Sigmoid colon (tissue), 7 donors: Measurements from ENCODE around the gene XPNPEP2. TPM values are rescaled to one million over a fixed set of nuclear protein-coding genes. Genes with fewer than 3 reads are reported as not detected.

Experiments
- DNase-seq: peaks from one replicate; pipeline ENCODE4 v3.0.0-alpha.2; 2019
- H3K27ac ChIP-seq, 4 donors: fragments of 200-600 bp; sonication (generic); one replicate each; pipeline ENCODE4 v1.5.1; 2016 to 2019; ENCODE audit warnings: mild to moderate bottlenecking in 1 of 4
- H3K27me3 ChIP-seq, 3 donors: fragments of 200-600 bp; sonication (generic); one replicate each; pipeline ENCODE4 v1.5.1; 2019; ENCODE audit warnings: mild to moderate bottlenecking in 1 of 3
- H3K36me3 ChIP-seq, 4 donors: fragments of 200-600 bp; sonication (generic); one replicate each; pipeline ENCODE4 v1.5.1; 2016 to 2019
- H3K4me1 ChIP-seq, 4 donors: fragments of 200-600 bp; sonication (generic); one replicate each; pipeline ENCODE4 v1.5.1; 2017 to 2019
- H3K4me3 ChIP-seq, 4 donors: fragments of 200-600 bp; sonication (generic); one replicate each; pipeline ENCODE4 v1.5.1; 2017 to 2019; ENCODE audit warnings: mild to moderate bottlenecking in 2 of 4, moderate library complexity in 1 of 4
- H3K9me3 ChIP-seq, 4 donors: fragments of 200-600 bp in 3 of 4; sonication (generic) in 3 of 4; one replicate each; pipeline versions ENCODE4 v1.5.1 to v1.6.1; 2013 to 2019
- EP300 ChIP-seq, 4 donors: sonication (generic); formaldehyde crosslinking; IDR thresholded peaks; one replicate each; pipeline ENCODE4 v1.6.1; 2017; ENCODE audit warnings: antibody characterized with exemption in 4 of 4
- POLR2A ChIP-seq, 2 donors: fragments of 450-650 bp; IDR thresholded peaks; one replicate each; pipeline ENCODE4 v1.6.1; 2016; ENCODE audit warnings: antibody characterized with exemption in 2 of 2, mild to moderate bottlenecking in 2 of 2, moderate library complexity in 2 of 2
- POLR2AphosphoS5 ChIP-seq, 4 donors: sonication (generic); formaldehyde crosslinking; IDR thresholded peaks; one replicate each; pipeline ENCODE4 v1.6.1; 2017; ENCODE audit warnings: antibody characterized with exemption in 4 of 4
- WGBS, 2 donors: extraction: QIAGEN DNeasy Blood & Tissue Kit; methylation state at CpG; one replicate each; pipeline ENCODE4 v1.1.7; 2013; 5-methylcytosine and 5-hydroxymethylcytosine counted together
- intact Hi-C: fragments of 100-400 bp; cut with DNase I; formaldehyde crosslinking; loops from one replicate; pipeline ENCODE4 v1.15.1; 2023
- polyA plus RNA-seq, 3 donors: library from polyadenylated mRNA; stranded (reverse); fragments of 200-250 nt; gene quantifications; one replicate each; pipeline ENCODE4 v1.2.3, GENCODE V29; 2013
- total RNA-seq, 4 donors: library from RNA; depleted of rRNA; stranded (reverse); fragments of >200 nt; gene quantifications; one replicate each; pipeline ENCODE4 v1.1.0, GENCODE V29; 2016
- TF ChIP-seq, protein P1 (sequence below), 4 experiments: fragments of 450-650 bp in 3 of 4; fragments of 200-600 bp in 1 of 4; IDR thresholded peaks; one replicate each; pipeline ENCODE4 v1.5.1; 2016 to 2019; ENCODE audit warnings: antibody characterized with exemption in 4 of 4, mild to moderate bottlenecking in 3 of 4, moderate library complexity in 2 of 4
- donor health status: healthy with polysubstance abuse.
- donor health status: Bipolar disorder and iron deficiency.
- donor health status: healthy.

Gene XPNPEP2
- total and polyA plus RNA-seq, 7 donors, result 1.8 to 11.1 (median 3.3) TPM

- no peak for TF ChIP-seq POLR2A (IDR thresholded peaks at IDR 0.05)
- no peak for TF ChIP-seq POLR2AphosphoS5 (IDR thresholded peaks at IDR 0.05)
- no peak for TF ChIP-seq EP300 (IDR thresholded peaks at IDR 0.05)
- TF ChIP-seq, protein P1, sequence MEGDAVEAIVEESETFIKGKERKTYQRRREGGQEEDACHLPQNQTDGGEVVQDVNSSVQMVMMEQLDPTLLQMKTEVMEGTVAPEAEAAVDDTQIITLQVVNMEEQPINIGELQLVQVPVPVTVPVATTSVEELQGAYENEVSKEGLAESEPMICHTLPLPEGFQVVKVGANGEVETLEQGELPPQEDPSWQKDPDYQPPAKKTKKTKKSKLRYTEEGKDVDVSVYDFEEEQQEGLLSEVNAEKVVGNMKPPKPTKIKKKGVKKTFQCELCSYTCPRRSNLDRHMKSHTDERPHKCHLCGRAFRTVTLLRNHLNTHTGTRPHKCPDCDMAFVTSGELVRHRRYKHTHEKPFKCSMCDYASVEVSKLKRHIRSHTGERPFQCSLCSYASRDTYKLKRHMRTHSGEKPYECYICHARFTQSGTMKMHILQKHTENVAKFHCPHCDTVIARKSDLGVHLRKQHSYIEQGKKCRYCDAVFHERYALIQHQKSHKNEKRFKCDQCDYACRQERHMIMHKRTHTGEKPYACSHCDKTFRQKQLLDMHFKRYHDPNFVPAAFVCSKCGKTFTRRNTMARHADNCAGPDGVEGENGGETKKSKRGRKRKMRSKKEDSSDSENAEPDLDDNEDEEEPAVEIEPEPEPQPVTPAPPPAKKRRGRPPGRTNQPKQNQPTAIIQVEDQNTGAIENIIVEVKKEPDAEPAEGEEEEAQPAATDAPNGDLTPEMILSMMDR (IDR thresholded peaks at IDR 0.05), result no peak
- intact Hi-C loops, result no loop called here
- H3K9me3 ChIP-seq, result no peaks in the 10 kb centered on the region
- H3K27me3 ChIP-seq, result no peaks in the 10 kb centered on the region
- no peak for DNase-seq
- WGBS, 2 donors, result 95% methylated on average over 2 of the region's 2 CpGs
- no peak overlapping the region for H3K27ac ChIP-seq
- no peaks in the 10 kb centered on the region for H3K36me3 ChIP-seq
- H3K4me3 ChIP-seq, result no peak overlapping the region
- no peaks in the 10 kb centered on the region for H3K4me1 ChIP-seq
Measured at GRCh38 chrX:129721414-129721813, 17.4 kb upstream of the XPNPEP2 start.

- Histone ChIP-seq H3K36me3 (no peaks in the 10 kb centered on the region), H3K27me3 (no peaks in the 10 kb centered on the region), H3K4me3 (no peak overlapping the region), H3K9me3 (no peaks in the 10 kb centered on the region), H3K27ac (no peak overlapping the region), H3K4me1 (no peaks in the 10 kb centered on the region)
- intact Hi-C loops, result no loop called here
- no peak for TF ChIP-seq POLR2AphosphoS5 (IDR thresholded peaks at IDR 0.05)
- TF ChIP-seq EP300 (IDR thresholded peaks at IDR 0.05), result no peak
- TF ChIP-seq, protein P1 (IDR thresholded peaks at IDR 0.05), result no peak
- no peak for TF ChIP-seq POLR2A (IDR thresholded peaks at IDR 0.05)
- WGBS, 2 donors, result 51 to 67% methylated on average over 4 of the region's 4 CpGs
- no peak for DNase-seq
Measured at GRCh38 chrX:129721870-129722269, 16.9 kb upstream of the XPNPEP2 start.

- Histone ChIP-seq H3K27me3 (no peaks in the 10 kb centered on the region), H3K9me3 (no peaks in the 10 kb centered on the region), H3K4me3 (no peak overlapping the region), H3K27ac (no peak overlapping the region), H3K4me1 (no peaks in the 10 kb centered on the region), H3K36me3 (no peaks in the 10 kb centered on the region)
- intact Hi-C loops, result no loop called here
- no peak for DNase-seq
- TF ChIP-seq, protein P1 (IDR thresholded peaks at IDR 0.05), result no peak
- TF ChIP-seq POLR2A (IDR thresholded peaks at IDR 0.05), result no peak
- 69 to 81% methylated on average over 4 of the region's 4 CpGs for WGBS, 2 donors
Measured at GRCh38 chrX:129723511-129723910, 15.3 kb upstream of the XPNPEP2 start.

GRCh38 chrX:129724754-129725153, 14.0 kb upstream of the XPNPEP2 start:
- WGBS, 2 donors, result 72 to 84% methylated on average over 4 of the region's 4 CpGs
- Histone ChIP-seq H3K9me3 (no peaks in the 10 kb centered on the region), H3K27me3 (no peaks in the 10 kb centered on the region), H3K27ac (no peak overlapping the region), H3K36me3 (no peaks in the 10 kb centered on the region), H3K4me1 (no peaks in the 10 kb centered on the region), H3K4me3 (no peak overlapping the region)
- intact Hi-C loops, result no loop called here
- no peak for DNase-seq
- TF ChIP-seq POLR2AphosphoS5 (IDR thresholded peaks at IDR 0.05), result no peak
- TF ChIP-seq POLR2A (IDR thresholded peaks at IDR 0.05), result no peak
- no peak for TF ChIP-seq EP300 (IDR thresholded peaks at IDR 0.05)
- TF ChIP-seq, protein P1 (IDR thresholded peaks at IDR 0.05), result no peak
